Measurements from ENCODE around the gene PRR36. TPM values are rescaled to one million over a fixed set of nuclear protein-coding genes. Genes with fewer than 3 reads are reported as not detected.

PRR36 gene
- total and polyA plus RNA-seq, 5 donors from 2014 or later: 0.05 to 0.22 (median 0.12) TPM; not detected in 2

DNA sequence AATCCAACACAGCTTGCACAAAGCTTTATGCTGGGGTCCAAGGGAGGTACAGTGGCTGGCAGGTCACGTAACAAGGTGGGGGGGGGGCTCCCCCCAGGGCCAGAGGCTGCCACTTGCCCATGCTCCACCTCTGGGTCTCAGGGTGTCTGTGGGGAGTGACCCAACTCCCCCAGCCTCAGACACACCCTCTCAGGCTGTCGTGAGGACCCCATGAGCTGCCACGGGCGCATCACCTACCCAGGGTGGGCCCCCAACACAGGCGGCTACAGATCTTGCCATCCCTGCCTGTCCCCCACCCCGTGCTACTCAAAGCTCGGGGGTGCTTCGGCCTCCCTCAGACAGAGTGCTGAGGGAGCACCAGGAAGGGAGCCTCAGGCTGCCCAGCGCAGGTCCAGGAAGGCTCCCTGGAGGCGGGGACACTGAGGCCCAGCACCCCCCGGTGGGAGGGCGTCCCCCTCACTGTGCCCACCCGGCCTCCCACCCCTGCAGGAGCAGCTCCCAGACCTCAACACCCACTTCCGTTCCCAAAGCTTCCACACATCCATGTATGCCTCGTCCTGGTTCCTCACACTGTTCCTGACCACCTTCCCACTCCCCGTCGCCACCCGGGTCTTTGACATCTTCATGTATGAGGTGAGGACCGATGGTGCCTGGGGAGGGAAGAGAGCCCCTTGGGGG lies 23.1 kb downstream of the PRR36 start:
- H3K4me3 ChIP-seq (ENCODE audit: low read depth, low read length): no peak overlapping the region
- H3K4me3 Mint-ChIP-seq: no peak overlapping the region
- no peak overlapping the region for H3K27ac Mint-ChIP-seq
- H3K27me3 ChIP-seq (ENCODE audit: control insufficient read depth, insufficient read depth, low read length): no peaks in the 10 kb centered on the region
- H3K27me3 Mint-ChIP-seq: no peaks in the 10 kb centered on the region
- no peak overlapping the region for H3K27ac ChIP-seq (ENCODE audit: insufficient read depth, low read length, poor library complexity, severe bottlenecking)
- ATAC-seq (ENCODE audit: low read depth in 2 of 2) (no peak), DNase-seq (no peak)
- no peaks in the 10 kb centered on the region for H3K36me3 ChIP-seq (ENCODE audit: control insufficient read depth, insufficient read depth, low read length)
- no peaks in the 10 kb centered on the region for H3K9me3 ChIP-seq (ENCODE audit: control insufficient read depth in 2 of 2, low read length in 2 of 2)
- H3K4me1 ChIP-seq (ENCODE audit: control insufficient read depth, insufficient read depth, low read length, poor library complexity, severe bottlenecking): peaks cover 7% of the 10 kb centered on the region
- H3K36me3 Mint-ChIP-seq: no peaks in the 10 kb centered on the region
- H3K4me1 Mint-ChIP-seq: peaks cover 0 to 8% (median 1%) of the 10 kb centered on the region in 4 donors
- peaks cover 0 to 3% (median 0%) of the 10 kb centered on the region in 7 donors for H3K9me3 Mint-ChIP-seq

DNA sequence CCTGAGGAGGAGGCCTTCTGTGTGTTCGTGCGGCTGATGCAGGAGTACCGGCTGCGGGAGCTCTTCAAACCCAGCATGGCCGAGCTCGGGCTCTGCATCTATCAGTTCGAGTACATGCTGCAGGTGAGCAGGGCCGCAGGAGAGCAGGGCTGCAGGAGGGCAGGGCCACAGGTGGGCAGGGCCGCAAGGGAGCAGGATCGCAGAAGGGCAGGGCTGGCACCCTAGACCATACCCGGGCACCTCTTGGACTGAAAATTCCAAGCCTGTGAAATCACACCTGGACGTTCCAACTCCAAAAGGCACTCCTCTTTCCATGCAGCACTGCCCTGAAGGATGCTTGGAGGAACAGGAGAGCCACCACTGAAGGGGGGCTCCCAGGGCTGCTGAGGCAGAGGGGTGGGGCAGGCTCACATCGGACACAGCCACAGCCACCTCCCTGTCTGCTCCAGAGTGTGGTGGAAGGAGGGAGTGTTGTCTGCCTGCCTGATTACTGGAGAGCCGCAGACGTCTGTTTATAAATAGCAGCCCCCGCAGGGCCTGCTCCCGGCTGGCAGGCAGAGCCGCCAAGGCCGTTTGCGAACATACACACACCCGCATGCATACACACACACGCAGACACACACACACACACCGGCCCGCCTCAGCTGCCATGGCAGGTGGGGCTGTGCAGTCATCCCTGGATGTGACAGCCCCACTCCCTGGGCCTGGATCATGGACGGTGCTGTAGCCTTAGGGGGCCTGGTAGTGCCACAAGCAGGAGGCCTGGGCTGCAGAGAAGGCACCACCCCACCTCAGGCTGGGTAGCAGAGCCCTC lies 24.0 kb downstream of the PRR36 start:
- Histone ChIP-seq H3K4me3 (ENCODE audit: low read depth, low read length) (no peak overlapping the region), H3K27ac (ENCODE audit: insufficient read depth, low read length, poor library complexity, severe bottlenecking) (no peak overlapping the region), H3K36me3 (ENCODE audit: control insufficient read depth, insufficient read depth, low read length) (no peaks in the 10 kb centered on the region), H3K27me3 (ENCODE audit: control insufficient read depth, insufficient read depth, low read length) (no peaks in the 10 kb centered on the region), H3K9me3 (ENCODE audit: control insufficient read depth in 2 of 2, low read length in 2 of 2) (no peaks in the 10 kb centered on the region), H3K4me1 (ENCODE audit: control insufficient read depth, insufficient read depth, low read length, poor library complexity, severe bottlenecking) (peaks cover 7% of the 10 kb centered on the region)
- no peaks in the 10 kb centered on the region for H3K27me3 Mint-ChIP-seq
- H3K36me3 Mint-ChIP-seq: no peaks in the 10 kb centered on the region
- peaks cover 0 to 3% (median 0%) of the 10 kb centered on the region in 7 donors for H3K9me3 Mint-ChIP-seq
- no peak overlapping the region for H3K4me3 Mint-ChIP-seq
- H3K4me1 Mint-ChIP-seq: peaks cover 0 to 8% (median 1%) of the 10 kb centered on the region in 4 donors
- no peak for DNase-seq
- no peak for ATAC-seq (ENCODE audit: low read depth in 2 of 2)
- H3K27ac Mint-ChIP-seq: no peak overlapping the region

DNA sequence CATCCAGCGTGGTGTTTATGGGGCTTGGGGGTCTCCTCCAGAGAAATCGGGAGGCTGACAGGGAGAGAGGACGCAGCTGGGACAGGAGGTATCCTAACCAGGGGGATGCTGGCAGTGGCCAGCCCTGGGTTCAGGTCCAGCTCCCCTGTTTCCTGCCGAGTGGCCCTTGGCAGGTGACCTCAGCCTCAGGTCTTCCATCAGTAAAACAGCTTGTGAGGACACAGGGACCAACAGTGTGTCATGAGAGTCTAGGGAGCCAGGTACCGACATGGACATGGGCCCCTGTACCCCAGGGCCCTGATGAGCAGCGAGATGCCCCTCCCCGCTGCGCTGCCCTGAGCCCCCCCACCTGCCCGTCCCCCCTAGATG lies 24.6 kb downstream of the PRR36 start:
- DNase-seq (no peak), ATAC-seq (ENCODE audit: low read depth in 2 of 2) (no peak)
- no peak overlapping the region for H3K4me3 Mint-ChIP-seq
- Histone ChIP-seq H3K9me3 (ENCODE audit: control insufficient read depth in 2 of 2, low read length in 2 of 2) (no peaks in the 10 kb centered on the region), H3K4me1 (ENCODE audit: control insufficient read depth, insufficient read depth, low read length, poor library complexity, severe bottlenecking) (peaks cover 7% of the 10 kb centered on the region), H3K4me3 (ENCODE audit: low read depth, low read length) (no peak overlapping the region), H3K27ac (ENCODE audit: insufficient read depth, low read length, poor library complexity, severe bottlenecking) (no peak overlapping the region), H3K27me3 (ENCODE audit: control insufficient read depth, insufficient read depth, low read length) (no peaks in the 10 kb centered on the region), H3K36me3 (ENCODE audit: control insufficient read depth, insufficient read depth, low read length) (no peaks in the 10 kb centered on the region)
- no peak overlapping the region for H3K27ac Mint-ChIP-seq
- no peaks in the 10 kb centered on the region for H3K36me3 Mint-ChIP-seq
- H3K27me3 Mint-ChIP-seq: no peaks in the 10 kb centered on the region
- H3K9me3 Mint-ChIP-seq: peaks cover 0 to 3% (median 0%) of the 10 kb centered on the region in 7 donors
- peaks cover 0 to 8% (median 1%) of the 10 kb centered on the region in 4 donors for H3K4me1 Mint-ChIP-seq

DNA sequence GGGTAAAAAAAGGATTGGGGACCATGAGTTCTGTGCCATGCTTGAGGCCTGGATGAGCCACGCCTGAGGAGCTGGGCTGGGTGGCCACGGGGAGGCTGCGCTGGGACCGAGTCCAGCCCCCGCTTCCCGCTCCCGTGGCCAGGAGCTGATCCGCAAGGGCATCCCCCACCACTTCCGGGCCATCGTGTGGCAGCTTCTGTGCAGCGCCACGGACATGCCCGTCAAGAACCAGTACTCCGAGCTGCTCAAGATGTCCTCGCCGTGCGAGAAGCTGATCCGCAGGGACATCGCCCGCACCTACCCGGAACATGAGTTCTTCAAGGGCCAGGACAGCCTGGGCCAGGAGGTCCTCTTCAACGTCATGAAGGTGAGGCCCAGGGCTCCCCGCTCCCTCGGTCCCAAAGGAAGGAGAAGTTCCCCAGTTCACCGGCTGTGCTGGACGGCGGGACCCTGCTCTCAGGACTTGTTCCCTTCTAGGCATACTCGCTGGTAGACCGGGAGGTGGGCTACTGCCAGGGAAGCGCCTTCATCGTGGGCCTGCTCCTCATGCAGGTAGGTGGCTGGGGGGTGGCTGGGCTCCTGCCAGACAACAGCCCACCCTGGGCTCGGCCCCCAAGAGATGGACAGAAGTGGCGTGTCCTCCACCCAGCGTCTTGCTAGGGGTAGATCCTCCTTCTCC lies 25.3 kb downstream of the PRR36 start:
- H3K4me3 Mint-ChIP-seq: no peak overlapping the region
- peaks cover 0 to 3% (median 0%) of the 10 kb centered on the region in 7 donors for H3K9me3 Mint-ChIP-seq
- H3K9me3 ChIP-seq (ENCODE audit: control insufficient read depth in 2 of 2, low read length in 2 of 2): no peaks in the 10 kb centered on the region
- peaks cover 7% of the 10 kb centered on the region for H3K4me1 ChIP-seq (ENCODE audit: control insufficient read depth, insufficient read depth, low read length, poor library complexity, severe bottlenecking)
- ATAC-seq (ENCODE audit: low read depth in 2 of 2): no peak
- no peak overlapping the region for H3K4me3 ChIP-seq (ENCODE audit: low read depth, low read length)
- no peak overlapping the region for H3K27ac ChIP-seq (ENCODE audit: insufficient read depth, low read length, poor library complexity, severe bottlenecking)
- H3K4me1 Mint-ChIP-seq: peaks cover 0 to 8% (median 1%) of the 10 kb centered on the region in 4 donors
- no peaks in the 10 kb centered on the region for H3K36me3 ChIP-seq (ENCODE audit: control insufficient read depth, insufficient read depth, low read length)
- H3K27ac Mint-ChIP-seq: no peak overlapping the region
- no peak for DNase-seq
- no peaks in the 10 kb centered on the region for H3K36me3 Mint-ChIP-seq
- no peaks in the 10 kb centered on the region for H3K27me3 ChIP-seq (ENCODE audit: control insufficient read depth, insufficient read depth, low read length)
- no peaks in the 10 kb centered on the region for H3K27me3 Mint-ChIP-seq

DNA sequence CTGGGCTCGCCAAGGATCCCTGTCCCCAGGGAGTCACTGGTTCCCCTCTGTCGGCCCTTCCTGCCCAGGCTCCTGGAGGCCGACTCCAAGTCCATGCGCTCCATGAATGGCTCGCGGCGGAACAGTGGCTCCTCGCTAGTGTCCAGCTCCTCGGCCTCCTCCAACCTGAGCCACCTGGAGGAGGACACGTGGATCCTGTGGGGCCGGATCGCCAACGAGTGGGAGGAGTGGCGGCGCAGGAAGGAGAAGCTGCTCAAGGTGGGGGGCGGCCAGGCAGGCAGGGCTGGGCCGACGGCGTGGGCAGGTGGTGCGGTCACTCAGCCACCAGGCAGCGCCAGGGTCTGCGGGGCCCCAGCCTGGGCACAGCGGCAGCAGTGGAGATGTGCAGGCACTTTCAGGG lies 26.5 kb downstream of the PRR36 start:
- H3K36me3 Mint-ChIP-seq: no peaks in the 10 kb centered on the region
- H3K9me3 Mint-ChIP-seq: no peaks in the 10 kb centered on the region
- DNase-seq (no peak), ATAC-seq (ENCODE audit: low read depth in 2 of 2) (no peak)
- H3K27me3 ChIP-seq (ENCODE audit: control insufficient read depth, insufficient read depth, low read length): no peaks in the 10 kb centered on the region
- H3K27ac Mint-ChIP-seq: no peak overlapping the region
- no peaks in the 10 kb centered on the region for H3K4me1 ChIP-seq (ENCODE audit: control insufficient read depth, insufficient read depth, low read length, poor library complexity, severe bottlenecking)
- no peaks in the 10 kb centered on the region for H3K27me3 Mint-ChIP-seq
- no peaks in the 10 kb centered on the region for H3K9me3 ChIP-seq (ENCODE audit: control insufficient read depth in 2 of 2, low read length in 2 of 2)
- H3K4me3 ChIP-seq (ENCODE audit: low read depth, low read length): no peak overlapping the region
- no peak overlapping the region for H3K4me3 Mint-ChIP-seq
- H3K27ac ChIP-seq (ENCODE audit: insufficient read depth, low read length, poor library complexity, severe bottlenecking): no peak overlapping the region
- H3K4me1 Mint-ChIP-seq: peaks cover 0 to 1% (median 0%) of the 10 kb centered on the region in 4 donors
- no peaks in the 10 kb centered on the region for H3K36me3 ChIP-seq (ENCODE audit: control insufficient read depth, insufficient read depth, low read length)

DNA sequence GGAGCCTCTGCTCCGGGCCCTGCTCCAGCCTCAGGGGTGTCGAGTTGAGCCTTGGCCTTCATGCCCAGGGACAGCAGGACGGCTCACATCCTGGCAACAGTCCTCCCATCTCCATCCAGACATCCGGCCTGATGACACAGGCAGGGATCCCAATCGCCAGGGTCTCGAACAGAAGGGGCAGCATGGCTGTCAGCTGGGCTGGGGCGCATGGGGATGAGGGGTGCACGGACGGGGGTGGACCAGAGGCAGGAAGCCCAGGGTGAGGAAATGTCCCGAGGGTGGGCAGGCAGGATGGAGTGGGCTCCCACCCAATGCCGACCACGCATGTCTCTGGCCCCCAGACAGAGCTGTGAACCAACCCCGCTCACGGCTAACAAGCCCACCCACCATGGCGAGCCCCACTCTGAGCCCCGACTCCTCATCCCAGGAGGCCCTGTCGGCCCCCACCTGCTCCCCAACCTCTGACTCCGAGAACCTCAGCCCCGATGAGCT lies 28.0 kb downstream of the PRR36 start:
- H3K36me3 Mint-ChIP-seq: no peaks in the 10 kb centered on the region
- H3K4me1 Mint-ChIP-seq: no peaks in the 10 kb centered on the region
- no peak overlapping the region for H3K27ac ChIP-seq (ENCODE audit: insufficient read depth, low read length, poor library complexity, severe bottlenecking)
- ATAC-seq (ENCODE audit: low read depth in 2 of 2): no peak
- no peaks in the 10 kb centered on the region for H3K27me3 ChIP-seq (ENCODE audit: control insufficient read depth, insufficient read depth, low read length)
- no peaks in the 10 kb centered on the region for H3K4me1 ChIP-seq (ENCODE audit: control insufficient read depth, insufficient read depth, low read length, poor library complexity, severe bottlenecking)
- no peaks in the 10 kb centered on the region for H3K9me3 ChIP-seq (ENCODE audit: control insufficient read depth in 2 of 2, low read length in 2 of 2)
- DNase-seq: no peak
- H3K4me3 Mint-ChIP-seq: no peak overlapping the region
- H3K27me3 Mint-ChIP-seq: no peaks in the 10 kb centered on the region
- no peaks in the 10 kb centered on the region for H3K9me3 Mint-ChIP-seq
- H3K36me3 ChIP-seq (ENCODE audit: control insufficient read depth, insufficient read depth, low read length): no peaks in the 10 kb centered on the region
- no peak overlapping the region for H3K4me3 ChIP-seq (ENCODE audit: low read depth, low read length)
- H3K27ac Mint-ChIP-seq: no peak overlapping the region

DNA sequence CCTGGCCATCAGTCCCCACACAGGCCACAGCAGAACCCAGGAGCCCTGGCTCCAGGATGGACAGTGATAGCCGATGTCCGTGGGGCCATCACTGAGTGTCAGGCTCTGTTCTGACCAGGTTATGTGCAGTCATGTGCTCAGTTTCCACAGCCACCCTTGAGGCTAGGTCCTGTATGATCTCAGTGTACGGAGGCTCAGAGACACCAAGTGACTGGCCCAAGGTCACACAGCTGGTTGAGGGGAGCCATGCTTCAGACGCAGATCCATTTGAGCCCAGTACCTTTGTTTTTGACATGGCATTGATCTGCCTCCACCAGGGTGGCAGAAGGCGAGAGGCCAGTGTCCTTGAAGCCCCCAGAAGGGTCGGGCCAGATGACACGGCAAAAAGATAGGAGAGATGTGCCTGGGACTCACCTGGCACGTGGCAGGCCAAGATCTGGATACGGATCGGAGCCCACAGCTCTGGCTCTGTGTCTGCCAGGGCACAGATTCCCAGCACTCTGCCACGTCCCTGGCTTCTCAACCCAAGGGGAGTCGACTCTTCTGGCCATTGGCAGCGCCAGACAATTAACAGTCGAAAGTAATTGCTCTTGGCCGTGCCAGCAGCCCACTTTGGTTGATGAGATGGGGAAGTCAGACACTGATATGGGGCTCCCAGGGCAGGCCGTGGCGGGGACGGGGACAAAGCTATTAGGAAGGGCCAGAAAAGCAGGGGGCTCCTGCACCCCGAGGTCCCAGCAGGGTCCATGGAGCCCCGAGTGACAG lies 28.6 kb downstream of the PRR36 start:
- Histone ChIP-seq H3K27me3 (ENCODE audit: control insufficient read depth, insufficient read depth, low read length) (no peaks in the 10 kb centered on the region), H3K4me3 (ENCODE audit: low read depth, low read length) (no peak overlapping the region), H3K27ac (ENCODE audit: insufficient read depth, low read length, poor library complexity, severe bottlenecking) (no peak overlapping the region), H3K9me3 (ENCODE audit: control insufficient read depth in 2 of 2, low read length in 2 of 2) (no peaks in the 10 kb centered on the region), H3K36me3 (ENCODE audit: control insufficient read depth, insufficient read depth, low read length) (no peaks in the 10 kb centered on the region), H3K4me1 (ENCODE audit: control insufficient read depth, insufficient read depth, low read length, poor library complexity, severe bottlenecking) (no peaks in the 10 kb centered on the region)
- H3K4me3 Mint-ChIP-seq: no peak overlapping the region
- H3K36me3 Mint-ChIP-seq: no peaks in the 10 kb centered on the region
- no peaks in the 10 kb centered on the region for H3K4me1 Mint-ChIP-seq
- ATAC-seq (ENCODE audit: low read depth in 2 of 2) (no peak), DNase-seq (no peak)
- no peaks in the 10 kb centered on the region for H3K27me3 Mint-ChIP-seq
- peaks cover 0 to 2% (median 0%) of the 10 kb centered on the region in 7 donors for H3K9me3 Mint-ChIP-seq
- H3K27ac Mint-ChIP-seq: no peak overlapping the region
